RCC 7860 (cell line): Measurements from ENCODE around the gene KY.

ENCODE experiments used
- DNase-seq: peaks from one replicate; pipeline ENCODE4 v3.0.0-alpha.2; 2015; ENCODE audit warnings: low spot score
- FAIRE-seq: peaks from 2 replicates; lab custom pipeline; 2012; peaks lifted over from hg19 to GRCh38; lab: Jason Lieb, UNC

The KY gene, protein sequence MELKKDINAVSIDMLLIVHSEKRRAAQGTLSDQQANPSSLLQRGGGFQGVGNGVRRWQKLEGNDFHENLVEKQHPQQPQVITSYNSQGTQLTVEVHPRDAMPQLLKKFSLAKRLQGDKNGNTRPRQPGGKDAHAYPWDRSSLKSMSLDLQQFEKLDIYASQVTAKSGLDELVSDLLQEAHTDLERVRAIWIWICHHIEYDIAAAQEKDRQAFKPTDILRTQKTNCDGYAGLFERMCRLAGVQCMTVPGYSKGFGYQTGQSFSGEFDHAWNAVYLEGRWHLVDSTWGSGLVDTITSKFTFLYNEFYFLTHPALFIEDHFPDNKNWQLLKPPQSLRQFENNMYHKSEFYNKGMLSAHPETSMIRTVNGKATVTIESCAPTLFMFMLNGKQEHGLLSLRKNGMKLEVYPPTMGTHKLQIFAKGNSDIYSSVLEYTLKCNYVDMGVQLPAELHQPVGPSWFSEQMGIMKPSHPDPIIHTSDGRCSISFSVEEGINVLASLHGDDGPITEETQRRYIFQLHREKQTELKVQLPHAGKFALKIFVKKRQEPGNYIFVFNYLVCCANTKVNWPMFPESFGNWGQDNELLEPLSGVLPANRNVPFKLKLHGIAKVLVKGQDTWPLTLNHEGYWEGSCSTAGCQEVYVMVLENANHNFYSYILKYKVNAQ

DNA sequence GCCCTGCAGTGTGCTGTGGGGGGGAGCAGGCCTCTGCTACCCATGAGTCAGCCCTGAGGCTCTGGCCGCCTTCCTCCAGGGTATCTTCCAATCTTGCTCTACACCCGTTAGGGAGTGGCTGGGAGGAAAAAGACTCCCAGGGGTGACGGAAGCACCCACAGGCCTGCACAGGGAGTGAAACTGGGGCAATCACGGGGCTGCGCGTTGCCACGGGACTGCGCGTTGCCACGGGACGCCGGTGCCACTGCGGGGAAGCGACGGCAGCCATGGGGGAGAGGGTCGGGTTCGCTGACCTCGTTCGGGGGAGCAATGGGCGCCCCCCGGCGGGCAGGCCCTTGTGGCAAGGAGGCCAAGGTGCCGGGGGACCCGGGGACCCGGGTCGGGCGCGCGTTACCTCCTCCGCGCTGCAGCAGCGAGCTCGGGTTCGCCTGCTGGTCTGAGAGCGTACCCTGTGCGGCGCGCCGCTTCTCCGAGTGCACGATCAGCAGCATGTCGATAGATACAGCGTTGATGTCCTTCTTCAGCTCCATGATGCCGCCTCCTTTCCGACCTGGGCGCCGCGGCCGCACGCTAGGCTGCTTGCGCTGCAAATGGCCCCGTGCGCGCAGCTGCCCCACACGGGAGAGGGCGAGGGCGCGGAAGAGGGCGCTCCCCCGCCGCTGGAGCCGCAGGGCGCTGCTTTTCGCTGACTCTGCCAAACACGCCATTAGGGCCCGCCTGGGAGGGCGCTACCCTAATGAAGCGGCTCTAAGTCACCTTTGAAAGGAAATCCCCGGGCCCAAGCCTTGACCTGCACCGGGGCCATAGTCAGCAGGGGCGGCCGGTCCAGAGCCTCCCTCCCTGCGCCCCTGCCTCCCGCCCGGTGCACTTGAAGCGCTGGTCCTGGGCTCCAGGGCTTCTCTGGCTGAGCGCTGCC, at the start of gene KY:
Gene KY (minus strand): TSS at position 592 of the 916 bp plus-strand sequence. CDS start 62 bp downstream, at position 530.
- DNase-seq (peak; percentile 50), FAIRE-seq (no peak)

- DNase-seq, result peak; percentile 75
- FAIRE-seq, result peak; percentile 93
Observed at GRCh38 chr3:134699721-134700120, 48.9 kb upstream of the KY start.

DNA sequence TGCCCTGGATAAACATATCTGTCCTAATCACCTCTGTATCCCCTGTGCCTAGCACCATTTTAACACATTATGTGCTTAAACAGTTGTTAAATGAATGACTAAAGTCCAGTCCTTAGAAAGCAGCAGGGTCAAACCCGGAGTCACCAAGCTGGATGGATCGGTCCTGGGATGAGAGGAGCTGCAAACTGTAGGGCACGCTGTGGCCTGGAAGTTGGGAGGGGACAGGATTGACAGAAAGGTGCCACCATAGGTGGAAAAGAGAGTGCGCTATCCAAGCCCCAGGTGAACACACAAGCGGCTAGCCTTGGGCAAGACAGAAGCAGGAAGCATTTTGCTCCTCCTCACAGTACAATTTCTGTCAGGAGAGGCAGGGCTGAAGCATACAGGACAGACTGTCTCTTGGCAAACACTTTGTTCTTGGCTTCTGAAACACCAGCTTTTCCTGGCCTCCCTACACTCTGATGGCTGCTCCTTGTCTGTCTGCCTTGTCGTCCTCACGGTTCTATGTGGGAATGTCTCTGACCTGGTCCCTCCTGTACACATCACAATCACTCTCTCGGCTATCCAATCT, 48.4 kb upstream of the KY start:
- FAIRE-seq (no peak), DNase-seq (no peak)

DNA sequence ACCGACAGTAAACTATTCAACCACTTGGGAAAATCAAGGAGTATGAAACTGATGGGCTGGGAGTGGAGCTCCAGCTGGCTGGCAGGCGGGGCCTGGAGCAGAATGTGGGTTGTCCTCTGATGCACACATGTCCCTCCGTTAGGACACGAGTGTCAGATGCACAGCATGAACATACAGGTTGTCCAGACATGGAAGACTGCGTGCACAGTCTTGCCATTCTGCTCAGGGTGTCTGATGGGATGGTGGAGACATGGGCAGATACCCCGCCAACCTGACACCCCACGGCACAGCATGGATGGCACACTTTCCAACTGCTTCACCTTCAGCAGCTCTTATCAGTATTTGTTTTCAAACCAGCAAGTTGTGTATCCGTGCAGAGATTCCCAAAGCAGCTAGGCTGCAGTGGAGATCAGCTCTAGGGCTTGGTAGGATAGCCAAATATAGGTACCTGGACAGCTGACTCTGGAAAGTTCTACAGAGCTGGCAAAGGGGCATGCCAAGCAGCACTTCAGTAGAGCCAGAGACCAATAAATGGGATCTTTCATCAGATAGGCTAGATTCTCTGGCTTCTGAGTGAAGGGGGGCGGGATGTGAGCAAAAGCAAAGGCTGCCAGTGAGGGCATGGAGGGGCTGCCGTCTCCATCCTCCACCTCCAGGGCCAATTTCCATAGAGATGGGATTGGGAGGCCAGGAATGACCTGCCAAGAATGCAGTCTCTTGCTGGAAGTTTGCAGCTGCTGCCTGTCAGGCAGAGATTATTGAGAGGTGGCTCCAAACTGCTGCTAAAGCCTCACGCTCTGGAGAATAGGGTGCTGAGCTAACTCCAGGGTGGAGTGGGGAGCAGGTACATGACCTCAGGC, 47.2 kb upstream of the KY start:
- no peak for DNase-seq
- no peak for FAIRE-seq

GRCh38 chr3:134696155-134696554, 45.3 kb upstream of the KY start:
- FAIRE-seq, result no peak
- DNase-seq, result no peak

DNA sequence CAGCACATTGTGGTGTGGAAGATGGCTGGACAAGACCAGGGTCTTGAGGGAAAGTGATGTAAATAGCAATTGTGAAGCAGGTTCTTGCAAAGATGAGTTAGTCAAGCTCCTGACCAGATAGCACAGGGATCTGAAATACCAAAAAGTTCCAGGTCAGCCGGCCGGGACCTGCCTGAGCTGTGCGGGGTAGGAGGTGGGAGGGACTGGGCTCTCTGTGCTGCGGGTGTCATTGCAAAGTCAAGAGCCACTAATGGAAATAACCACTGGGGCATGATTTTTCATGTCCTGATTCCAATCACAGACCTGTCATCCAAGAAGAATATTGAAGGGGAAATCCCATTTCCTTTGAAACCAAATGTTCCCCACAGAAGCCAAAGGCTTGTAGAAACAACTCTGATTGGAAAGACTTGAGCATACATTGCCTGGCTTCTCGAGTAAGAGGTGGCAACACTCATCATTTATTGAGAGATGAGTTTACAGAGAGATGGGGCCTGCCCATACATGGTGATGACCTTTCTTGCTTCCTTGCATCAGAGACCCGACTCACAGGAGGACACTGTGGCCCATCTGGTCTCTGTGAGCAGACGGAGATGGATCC, 44.2 kb upstream of the KY start:
- FAIRE-seq (no peak), DNase-seq (no peak)

DNA sequence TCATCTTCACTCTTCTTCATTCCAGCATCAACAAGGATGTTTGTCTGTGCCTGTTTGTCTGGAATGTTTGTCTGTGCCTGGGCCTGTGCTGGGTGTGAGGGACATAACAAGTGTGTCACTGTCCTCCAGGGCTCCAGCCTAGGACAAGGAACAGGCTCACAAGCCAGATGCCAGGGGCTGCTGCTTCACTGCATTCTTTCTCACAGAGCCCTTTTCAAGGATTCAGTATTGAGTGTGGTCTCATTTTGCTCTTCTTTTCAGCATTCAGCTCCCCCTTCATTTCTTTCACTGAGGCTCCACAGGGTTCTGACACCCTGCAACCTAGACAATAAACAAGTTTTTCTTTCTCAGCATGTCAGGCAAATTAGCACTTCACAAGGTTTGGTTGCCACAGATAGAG, 43.6 kb upstream of the KY start:
- DNase-seq, result no peak

DNA sequence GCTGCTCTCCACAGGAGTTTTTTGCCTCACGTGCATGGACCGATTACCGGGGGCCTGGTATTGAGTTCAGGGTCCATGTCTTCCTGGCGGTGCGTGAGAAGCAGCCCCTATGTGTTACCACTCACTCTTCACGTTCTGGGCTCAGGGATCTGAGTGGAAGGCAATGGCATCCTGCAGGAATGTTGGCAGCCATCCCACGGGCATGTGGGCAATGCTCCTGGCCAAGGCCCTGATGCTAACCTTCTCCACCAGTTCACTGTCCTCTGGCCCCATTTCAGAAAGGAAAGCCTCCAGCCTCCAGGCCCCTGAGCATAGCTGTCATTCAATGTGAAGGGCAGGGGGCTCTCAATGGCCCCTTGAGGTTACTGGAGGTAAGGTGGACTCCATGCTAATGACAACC, 43.0 kb upstream of the KY start:
- FAIRE-seq, result no peak
- DNase-seq, result no peak

More for the DNA sequence above, 43.6 kb upstream of the KY start:
- FAIRE-seq, result no peak

DNA sequence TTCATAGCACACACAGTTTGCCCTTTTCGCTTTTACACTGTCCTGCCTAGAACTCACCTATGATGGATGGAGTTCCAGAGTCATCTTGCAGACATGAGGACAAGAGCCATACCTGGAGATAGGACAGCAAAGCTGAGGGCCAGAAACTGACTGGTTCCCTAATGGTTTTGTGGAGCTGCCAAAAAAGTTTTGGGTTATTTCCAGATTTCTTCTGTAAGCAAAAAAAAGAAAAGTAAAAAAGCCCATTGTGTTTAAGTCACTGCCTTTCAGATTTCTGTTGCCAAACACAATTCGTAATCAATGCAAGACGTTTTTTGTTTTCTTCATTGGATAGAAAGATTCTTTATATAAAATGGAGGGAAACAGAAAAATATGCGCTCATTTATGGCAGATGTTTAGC, 42.4 kb upstream of the KY start:
- FAIRE-seq (no peak), DNase-seq (no peak)

DNA sequence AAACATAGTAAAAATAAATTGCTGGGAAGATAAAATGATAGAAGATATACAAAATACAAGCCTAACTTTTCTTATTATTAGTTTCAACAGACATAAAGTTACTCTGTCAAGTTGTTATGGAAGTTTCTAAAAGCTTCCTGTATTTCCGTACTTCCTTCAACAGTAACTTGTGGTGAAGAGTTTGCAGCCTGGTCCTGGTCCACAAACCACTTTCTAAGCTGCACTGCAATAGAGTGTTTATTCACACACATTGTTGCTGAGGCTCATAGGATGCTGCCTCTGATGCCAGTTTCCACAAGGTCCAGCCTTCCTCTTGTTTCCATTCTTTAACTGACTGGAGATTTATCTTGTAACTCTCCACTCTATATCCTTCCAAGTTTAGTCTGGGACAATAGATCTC, 39.4 kb upstream of the KY start:
- FAIRE-seq (no peak), DNase-seq (no peak)

- no peak for FAIRE-seq
- no peak for DNase-seq
Observed at GRCh38 chr3:134687642-134688041, 36.8 kb upstream of the KY start.

GRCh38 chr3:134685929-134686802, 35.3 kb upstream of the KY start:
- DNase-seq, result peak; percentile 73
- peak; percentile 81 for FAIRE-seq

GRCh38 chr3:134682196-134682880, 31.5 kb upstream of the KY start:
- DNase-seq (peak; percentile 49), FAIRE-seq (peak; percentile 74)

DNA sequence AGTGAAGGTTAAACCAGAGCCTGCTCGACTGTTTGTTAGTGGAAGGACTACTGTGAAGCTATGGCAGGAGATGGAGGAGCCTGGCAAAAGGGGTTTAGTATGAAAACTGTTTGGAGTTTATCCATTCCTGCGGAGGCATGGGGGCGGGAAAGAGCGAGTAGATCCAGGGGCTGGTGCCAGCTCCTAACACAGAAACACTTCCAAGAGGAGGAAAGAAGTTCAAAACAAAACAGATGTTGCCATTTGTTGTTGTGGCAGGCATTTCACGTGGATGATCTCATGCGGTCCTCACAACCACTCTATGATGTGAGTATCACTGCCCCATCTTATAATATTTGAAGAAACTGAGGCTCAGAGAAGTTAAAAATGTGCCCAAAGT, 30.7 kb upstream of the KY start:
- no peak for FAIRE-seq

GRCh38 chr3:134680796-134681521, 30.1 kb upstream of the KY start:
- DNase-seq (no peak), FAIRE-seq (no peak)

More for the DNA sequence above, 30.7 kb upstream of the KY start:
- no peak for DNase-seq

- DNase-seq, result no peak
- FAIRE-seq, result no peak
Observed at GRCh38 chr3:134677987-134678308, 27.1 kb upstream of the KY start.

GRCh38 chr3:134677196-134677986, 26.6 kb upstream of the KY start:
- DNase-seq (no peak), FAIRE-seq (no peak)
